ENCODE results near the gene HMGN2. TPM values are rescaled to one million over a fixed set of nuclear protein-coding genes. Genes with fewer than 3 reads are reported as not detected.

The HMGN2 gene
- total and polyA plus RNA-seq, 2 of the 13 experiments (the other 11 are each of a cell fraction or from before 2014, with no cell fraction given): 63.4 to 343 TPM

GRCh38 chr1:26431979-26432695, 40.1 kb upstream of the HMGN2 start, which contains the start of gene DHDDS (continued):
- TF ChIP-seq ZNF609 (CRISPR knock-in tag; IDR thresholded peaks at IDR 0.05; ENCODE audit: borderline replicate concordance): peak; percentile 34; the same call in 1 of the 2 replicates
- no peak for TF ChIP-seq U2AF1 (optimal IDR thresholded peaks at IDR 0.05; ENCODE audit: low read depth, low read length)
- peak; percentile 95 for TF ChIP-seq ZNF253 (CRISPR knock-in tag; IDR thresholded peaks at IDR 0.05; ENCODE audit: borderline replicate concordance)
- TF ChIP-seq CAMTA2 (CRISPR knock-in tag; IDR thresholded peaks at IDR 0.05; ENCODE audit: borderline replicate concordance): 0 out of 2 replicates have a peak, but pooled peaks have one; percentile 64
- 0 out of 2 replicates have a peak, but pooled peaks have one; percentile 36 for TF ChIP-seq TRIM24 (CRISPR knock-in tag; IDR thresholded peaks at IDR 0.05)
- TF ChIP-seq USF2 (IDR thresholded peaks at IDR 0.05; ENCODE audit: low read depth, low read length): peak; percentile 94
- peak; percentile 100 for TF ChIP-seq USF2 (CRISPR knock-in tag; IDR thresholded peaks at IDR 0.05; ENCODE audit: borderline replicate concordance)
- no peak for TF ChIP-seq ZUFSP (CRISPR knock-in tag; IDR thresholded peaks at IDR 0.05; ENCODE audit: borderline replicate concordance)
- peak; percentile 62; the same call in 1 of the 2 replicates for TF ChIP-seq HMG20B (CRISPR knock-in tag; conservative IDR thresholded peaks at IDR 0.05)
- TF ChIP-seq, protein P1, sequence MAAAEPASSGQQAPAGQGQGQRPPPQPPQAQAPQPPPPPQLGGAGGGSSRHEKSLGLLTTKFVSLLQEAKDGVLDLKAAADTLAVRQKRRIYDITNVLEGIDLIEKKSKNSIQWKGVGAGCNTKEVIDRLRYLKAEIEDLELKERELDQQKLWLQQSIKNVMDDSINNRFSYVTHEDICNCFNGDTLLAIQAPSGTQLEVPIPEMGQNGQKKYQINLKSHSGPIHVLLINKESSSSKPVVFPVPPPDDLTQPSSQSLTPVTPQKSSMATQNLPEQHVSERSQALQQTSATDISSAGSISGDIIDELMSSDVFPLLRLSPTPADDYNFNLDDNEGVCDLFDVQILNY (CRISPR knock-in tag; conservative IDR thresholded peaks at IDR 0.05): peak; percentile 90
- TF ChIP-seq MXD4 (CRISPR knock-in tag; IDR thresholded peaks at IDR 0.05): peak; percentile 97
- TF ChIP-seq KDM3A (CRISPR knock-in tag; IDR thresholded peaks at IDR 0.05; ENCODE audit: low read depth): peak; percentile 83
- TF ChIP-seq EHMT2 (IDR thresholded peaks at IDR 0.05; ENCODE audit: borderline replicate concordance, low read depth, low read length): peak; percentile 63; the same call in 1 of the 2 replicates
- peak; percentile 83; the same call in 1 of the 2 replicates for TF ChIP-seq ZBTB1 (CRISPR knock-in tag; IDR thresholded peaks at IDR 0.05; ENCODE audit: borderline replicate concordance)
- peak; percentile 93 for TF ChIP-seq ZSCAN9 (CRISPR knock-in tag; IDR thresholded peaks at IDR 0.05; ENCODE audit: borderline replicate concordance)
- TF ChIP-seq DR1 (CRISPR knock-in tag; IDR thresholded peaks at IDR 0.05): peak; percentile 78
- TF ChIP-seq XRCC5 (optimal IDR thresholded peaks at IDR 0.05; ENCODE audit: low read length): peak; percentile 64
- peak; percentile 86 for TF ChIP-seq SMAD3 (CRISPR knock-in tag; IDR thresholded peaks at IDR 0.05)

Data from HepG2 (cell line).